Measurements from ENCODE around the gene FANCB. TPM values are rescaled to one million over a fixed set of nuclear protein-coding genes. Genes with fewer than 3 reads are reported as not detected.

The FANCB gene
- total and polyA plus RNA-seq, 4 donors: 0.07 to 6.2 (median 0.29) TPM

- DNase-seq (ENCODE audit: low spot score): no peak
- H3K9me3 ChIP-seq (ENCODE audit: control insufficient read depth in 4 of 4, low read length in 3 of 4): peaks cover 0 to 3% (median 0%) of the 10 kb centered on the region in 4 donors
- TF ChIP-seq ZBTB33 (IDR thresholded peaks at IDR 0.05): no peak
- TF ChIP-seq SP1 (IDR thresholded peaks at IDR 0.05): no peak
- no peak for TF ChIP-seq FOXA1 (IDR thresholded peaks at IDR 0.05)
- no peak for TF ChIP-seq ATF3 (IDR thresholded peaks at IDR 0.05)
- TF ChIP-seq NR2F2 (IDR thresholded peaks at IDR 0.05): no peak
- no peak for TF ChIP-seq JUND (IDR thresholded peaks at IDR 0.05)
- no peak for TF ChIP-seq HNF4G (IDR thresholded peaks at IDR 0.05)
- TF ChIP-seq GABPA (IDR thresholded peaks at IDR 0.05 in 1 of 2, conservative IDR thresholded peaks at IDR 0.05 in 1 of 2): no peak
- no peak for TF ChIP-seq HNF4A (conservative IDR thresholded peaks at IDR 0.05)
- TF ChIP-seq YY1 (IDR thresholded peaks at IDR 0.05): no peak
- no peak for TF ChIP-seq CTCF (IDR thresholded peaks at IDR 0.05; ENCODE audit: low read depth, low read length, missing input control)
- TF ChIP-seq EGR1 (IDR thresholded peaks at IDR 0.05; ENCODE audit: low read depth in 2 of 2): no peak
- no peak for TF ChIP-seq RAD21 (IDR thresholded peaks at IDR 0.05)
- no peak for TF ChIP-seq TAF1 (conservative IDR thresholded peaks at IDR 0.05)
- TF ChIP-seq MAX (IDR thresholded peaks at IDR 0.05): no peak
- TF ChIP-seq FOXA2 (IDR thresholded peaks at IDR 0.05): no peak
- TF ChIP-seq REST (IDR thresholded peaks at IDR 0.05): no peak
- no peak for TF ChIP-seq RXRA (IDR thresholded peaks at IDR 0.05)
- H3K27ac ChIP-seq (ENCODE audit: low read depth in 1 of 2, low read length in 2 of 2): no peak overlapping the region
- no peaks in the 10 kb centered on the region for H3K27me3 ChIP-seq (ENCODE audit: control insufficient read depth in 4 of 4, insufficient read depth in 4 of 4, low read length in 3 of 4)
- H3K9ac ChIP-seq (ENCODE audit: low read depth in 1 of 2, low read length in 2 of 2): no peak overlapping the region
- H3K4me1 ChIP-seq (ENCODE audit: control insufficient read depth in 4 of 4, insufficient read depth in 4 of 4, low read length in 3 of 4): no peaks in the 10 kb centered on the region
- H3K36me3 ChIP-seq (ENCODE audit: control insufficient read depth in 4 of 4, insufficient read depth in 3 of 4, low read depth in 1 of 4, low read length in 3 of 4): no peaks in the 10 kb centered on the region
- H3K4me3 ChIP-seq (ENCODE audit: low read depth in 1 of 3, low read length in 3 of 3): no peak overlapping the region
- WGBS: 88% methylated on average over 2 of the region's 2 CpGs
These were observed 40.7 kb downstream of the FANCB start for GRCh38 chrX:14832151-14832550.

Measured in liver (tissue), 9 donors.